ENCODE data around the gene CADPS2. TPM values are rescaled to one million over a fixed set of nuclear protein-coding genes. Genes with fewer than 3 reads are reported as not detected.

Gene CADPS2
- total RNA-seq, 1 experiment from 2014 or later = 12.2 TPM

- no peak for TF ChIP-seq HMGA2 (CRISPR knock-in tag; IDR thresholded peaks at IDR 0.05)
- no peak for TF ChIP-seq TEAD4 (CRISPR knock-in tag; IDR thresholded peaks at IDR 0.05)
- TF ChIP-seq RORB (CRISPR knock-in tag; IDR thresholded peaks at IDR 0.05) = no peak
- no peak for TF ChIP-seq ZNF121 (CRISPR knock-in tag; IDR thresholded peaks at IDR 0.05)
- TF ChIP-seq RELA (CRISPR knock-in tag; IDR thresholded peaks at IDR 0.05; ENCODE audit: borderline replicate concordance) = no peak
- TF ChIP-seq CREM (CRISPR knock-in tag; IDR thresholded peaks at IDR 0.05) = no peak
- POLR2A ChIA-PET = no interaction called here
- ATAC-seq (no peak), DNase-seq (ENCODE audit: low spot score) (no peak)
- H3K4me1 Mint-ChIP-seq = peaks cover 10% of the 10 kb centered on the region
- H3K27me3 Mint-ChIP-seq (ENCODE audit: low read depth) = no peaks in the 10 kb centered on the region
- H3K27ac Mint-ChIP-seq = no peak overlapping the region
- no peak overlapping the region for H3K4me3 Mint-ChIP-seq
- peaks cover 12% of the 10 kb centered on the region for H3K9me3 Mint-ChIP-seq
- CTCF ChIA-PET = no interaction called here
- H3K36me3 Mint-ChIP-seq = peaks cover 9% of the 10 kb centered on the region
Measured at GRCh38 chr7:122692769-122693309, 193.4 kb downstream of the CADPS2 start.

- no peak overlapping the region for H3K4me3 Mint-ChIP-seq
- H3K9me3 Mint-ChIP-seq = peaks cover 12% of the 10 kb centered on the region
- peaks cover 9% of the 10 kb centered on the region for H3K36me3 Mint-ChIP-seq
- peaks cover 19% of the 10 kb centered on the region for H3K4me1 Mint-ChIP-seq
- no peak for TF ChIP-seq NFE2L1 (CRISPR knock-in tag; IDR thresholded peaks at IDR 0.05)
- no peak for TF ChIP-seq MXD4 (CRISPR knock-in tag; IDR thresholded peaks at IDR 0.05; ENCODE audit: borderline replicate concordance)
- TF ChIP-seq CDX4 (CRISPR knock-in tag; IDR thresholded peaks at IDR 0.05; ENCODE audit: borderline replicate concordance) = no peak
- no peak for TF ChIP-seq JUN (CRISPR knock-in tag; IDR thresholded peaks at IDR 0.05)
- no peak for TF ChIP-seq MAX (CRISPR knock-in tag; IDR thresholded peaks at IDR 0.05)
- TF ChIP-seq USF2 (CRISPR knock-in tag; IDR thresholded peaks at IDR 0.05) = no peak
- TF ChIP-seq GTF2I (CRISPR knock-in tag; conservative IDR thresholded peaks at IDR 0.05) = no peak
- TF ChIP-seq NFYB (CRISPR knock-in tag; conservative IDR thresholded peaks at IDR 0.05; ENCODE audit: low read depth) = no peak
- no peak for TF ChIP-seq HMGA2 (CRISPR knock-in tag; IDR thresholded peaks at IDR 0.05)
- no peak for TF ChIP-seq ZMAT4 (CRISPR knock-in tag; IDR thresholded peaks at IDR 0.05)
- no peak for TF ChIP-seq HMGXB4 (CRISPR knock-in tag; IDR thresholded peaks at IDR 0.05)
- no peak for TF ChIP-seq ARID4B (CRISPR knock-in tag; IDR thresholded peaks at IDR 0.05; ENCODE audit: borderline replicate concordance)
- no peak for TF ChIP-seq ZBTB21 (CRISPR knock-in tag; IDR thresholded peaks at IDR 0.05; ENCODE audit: borderline replicate concordance)
- TF ChIP-seq E2F1 (CRISPR knock-in tag; IDR thresholded peaks at IDR 0.05) = no peak
- no peak for TF ChIP-seq TEAD1 (CRISPR knock-in tag; IDR thresholded peaks at IDR 0.05)
- no peak for TF ChIP-seq ERG (CRISPR knock-in tag; IDR thresholded peaks at IDR 0.05)
- no peak for TF ChIP-seq IRF1 (CRISPR knock-in tag; IDR thresholded peaks at IDR 0.05)
- TF ChIP-seq ZNF423 (CRISPR knock-in tag; IDR thresholded peaks at IDR 0.05) = no peak
- no peak for TF ChIP-seq NR2C2 (CRISPR knock-in tag; IDR thresholded peaks at IDR 0.05)
- no peak overlapping the region for H3K27ac Mint-ChIP-seq
- POLR2A ChIA-PET = no interaction called here
- ATAC-seq = no peak
- no peaks in the 10 kb centered on the region for H3K27me3 Mint-ChIP-seq (ENCODE audit: low read depth)
- CTCF ChIA-PET = no interaction called here
- no peak for DNase-seq (ENCODE audit: low spot score)
Measured at GRCh38 chr7:122691569-122692235, 194.6 kb downstream of the CADPS2 start.

Measured in WTC11 (cell line).